EL (cell line): ENCODE data around the gene RAB9A.

ENCODE experiments used
- DNase-seq: peaks from one replicate; pipeline ENCODE4 v3.0.0-alpha.2; 2016

RAB9A gene

GRCh38 chrX:13752141-13752540, 63.2 kb downstream of the RAB9A start:
- no peak for DNase-seq

GRCh38 chrX:13752646-13753045, 63.7 kb downstream of the RAB9A start:
- no peak for DNase-seq

GRCh38 chrX:13754765-13755164, 65.8 kb downstream of the RAB9A start:
- no peak for DNase-seq

- no peak for DNase-seq
Measured at GRCh38 chrX:13755254-13755653, 66.3 kb downstream of the RAB9A start.

GRCh38 chrX:13756381-13756780, 67.5 kb downstream of the RAB9A start:
- DNase-seq = no peak

- DNase-seq = no peak
Measured at GRCh38 chrX:13759152-13759718, 70.3 kb downstream of the RAB9A start.
